Measurements from ENCODE around the gene LRRC27. TPM values are rescaled to one million over a fixed set of nuclear protein-coding genes. Genes with fewer than 3 reads are reported as not detected.

The LRRC27 gene
- total RNA-seq, 1 donor from 2014 or later = 10.9 TPM

DNA sequence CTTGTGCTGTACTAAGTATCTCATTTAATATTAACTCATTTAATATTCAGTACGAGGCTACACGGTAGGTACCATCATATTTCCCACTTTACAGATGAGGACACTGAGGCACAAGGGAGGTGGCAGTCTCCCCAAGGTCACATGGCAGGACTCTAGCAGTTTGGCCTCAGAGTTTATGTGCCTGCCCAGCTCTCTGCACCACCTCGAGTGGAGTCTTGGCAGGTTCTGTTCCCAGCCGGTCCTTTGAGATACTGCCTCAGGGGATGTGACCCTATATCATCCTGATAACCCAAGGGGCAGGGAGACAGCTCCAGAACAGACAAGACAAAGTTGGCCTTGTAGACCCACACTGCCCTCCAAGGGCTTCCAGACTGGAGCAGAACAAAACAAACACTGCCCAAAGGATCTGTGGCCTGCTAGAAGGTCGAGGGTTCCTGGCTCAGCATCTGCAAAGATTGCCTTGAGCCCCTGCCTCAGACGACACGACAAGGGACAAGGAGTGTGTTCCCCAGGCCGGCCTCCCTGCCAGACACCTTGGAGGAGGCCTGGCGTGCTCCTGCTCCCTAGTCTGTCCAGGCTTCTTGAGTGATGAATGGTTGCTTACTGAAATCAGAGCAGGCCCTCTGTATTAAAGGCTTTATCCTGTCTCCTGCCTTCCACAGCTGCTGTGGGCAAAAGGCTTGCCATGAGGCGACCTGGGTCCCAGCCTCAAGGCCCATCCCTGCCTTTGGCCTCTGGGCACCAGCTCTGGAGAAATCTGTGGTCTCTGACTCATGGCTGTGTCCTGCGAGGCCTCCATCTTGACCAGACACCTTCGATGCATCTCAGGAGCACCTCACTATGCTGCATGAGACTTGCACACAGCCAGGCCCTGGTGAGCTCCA is 61.1 kb downstream of the LRRC27 start:
- no peak for DNase-seq

DNA sequence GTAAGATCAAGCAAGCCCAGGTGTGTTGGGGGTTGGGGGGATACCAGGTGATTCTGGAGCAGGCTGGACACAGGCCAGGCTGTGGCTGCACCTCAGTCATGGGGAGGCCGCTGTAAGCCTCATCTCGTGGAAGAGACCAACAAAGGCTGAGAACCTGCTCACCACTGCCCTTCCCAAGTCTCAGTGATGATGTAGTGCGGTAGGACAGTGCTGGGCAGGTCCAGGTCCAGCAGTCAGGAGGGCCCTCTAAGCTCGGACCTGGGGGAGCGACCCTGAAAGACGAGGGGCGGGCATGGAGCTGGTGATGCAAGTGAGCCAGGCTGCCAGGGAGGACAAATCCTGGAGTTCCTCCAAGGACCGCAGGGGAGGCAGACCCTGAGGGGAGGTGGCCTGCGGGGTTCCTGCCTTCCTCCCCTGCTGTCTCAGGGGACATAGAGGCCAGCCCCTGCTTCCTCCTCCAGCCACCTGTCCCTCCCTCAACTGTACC is 61.7 kb downstream of the LRRC27 start:
- DNase-seq = no peak

DNA sequence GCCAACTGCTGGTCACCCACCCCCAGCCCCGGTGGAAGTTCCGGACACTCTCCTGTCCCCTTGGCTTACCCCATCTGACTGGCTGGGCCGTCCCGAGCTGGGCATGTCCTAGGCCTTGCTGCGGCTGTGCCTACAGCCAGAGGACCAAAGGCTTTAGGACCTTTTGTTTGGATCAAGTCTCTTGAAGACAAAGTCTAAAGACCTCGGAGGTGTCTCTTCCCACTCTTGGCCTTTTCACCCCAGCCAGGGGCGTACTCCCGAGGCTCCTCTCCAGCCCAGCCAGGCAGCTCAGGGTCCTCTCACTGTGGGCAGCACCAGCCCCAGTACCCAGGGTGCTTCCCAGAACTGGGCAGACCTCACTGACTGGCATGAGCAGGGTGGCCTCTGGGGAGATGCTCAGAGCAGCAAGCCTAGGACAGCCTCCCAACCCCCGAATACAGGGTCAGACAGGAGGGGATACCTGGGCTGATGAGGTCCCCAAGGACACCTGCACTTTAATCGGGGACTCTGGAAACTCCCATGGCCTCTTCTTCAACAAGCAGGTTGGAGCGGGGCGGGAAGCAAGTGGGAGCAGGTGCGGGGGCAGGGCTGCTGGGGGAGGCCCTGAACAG is 62.3 kb downstream of the LRRC27 start:
- no peak for DNase-seq

DNA sequence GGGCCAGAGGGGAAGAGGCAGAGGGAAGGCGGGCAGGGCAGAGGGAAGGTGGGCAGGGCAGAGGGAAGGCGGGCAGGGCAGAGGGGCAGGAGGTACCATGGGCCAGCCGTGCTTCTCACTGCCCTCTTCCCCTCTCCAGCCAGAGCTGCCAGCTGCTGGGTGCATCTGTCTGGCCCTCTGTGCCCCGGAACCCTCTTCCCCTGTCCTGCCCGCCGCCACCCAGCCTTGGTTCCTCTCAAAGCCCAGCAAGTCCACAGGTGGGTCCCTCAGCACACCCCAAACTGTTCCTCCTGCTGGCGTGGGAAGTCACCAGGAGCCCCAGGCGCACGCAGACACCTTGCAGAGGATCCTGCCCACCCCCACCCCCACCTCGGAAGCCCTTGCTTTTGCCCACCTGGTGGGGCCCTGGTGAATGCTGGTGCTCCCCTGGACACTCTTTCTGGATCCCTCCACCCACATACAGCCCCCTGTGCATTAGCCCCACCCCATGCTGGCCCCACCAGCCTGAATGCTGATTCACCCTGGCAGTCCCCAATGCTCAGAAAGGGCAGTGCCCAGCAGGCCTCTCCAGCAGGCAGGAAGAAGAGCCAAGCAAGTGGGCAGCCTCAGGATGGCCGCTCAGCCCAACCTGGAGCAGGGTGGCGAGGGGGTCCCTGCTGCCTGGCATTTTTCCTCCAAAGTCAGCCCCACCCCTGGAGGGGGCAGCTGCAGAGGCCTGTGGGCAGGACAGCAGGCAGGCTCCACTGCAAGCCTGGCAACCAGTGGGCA is 63.1 kb downstream of the LRRC27 start:
- DNase-seq = no peak

DNA sequence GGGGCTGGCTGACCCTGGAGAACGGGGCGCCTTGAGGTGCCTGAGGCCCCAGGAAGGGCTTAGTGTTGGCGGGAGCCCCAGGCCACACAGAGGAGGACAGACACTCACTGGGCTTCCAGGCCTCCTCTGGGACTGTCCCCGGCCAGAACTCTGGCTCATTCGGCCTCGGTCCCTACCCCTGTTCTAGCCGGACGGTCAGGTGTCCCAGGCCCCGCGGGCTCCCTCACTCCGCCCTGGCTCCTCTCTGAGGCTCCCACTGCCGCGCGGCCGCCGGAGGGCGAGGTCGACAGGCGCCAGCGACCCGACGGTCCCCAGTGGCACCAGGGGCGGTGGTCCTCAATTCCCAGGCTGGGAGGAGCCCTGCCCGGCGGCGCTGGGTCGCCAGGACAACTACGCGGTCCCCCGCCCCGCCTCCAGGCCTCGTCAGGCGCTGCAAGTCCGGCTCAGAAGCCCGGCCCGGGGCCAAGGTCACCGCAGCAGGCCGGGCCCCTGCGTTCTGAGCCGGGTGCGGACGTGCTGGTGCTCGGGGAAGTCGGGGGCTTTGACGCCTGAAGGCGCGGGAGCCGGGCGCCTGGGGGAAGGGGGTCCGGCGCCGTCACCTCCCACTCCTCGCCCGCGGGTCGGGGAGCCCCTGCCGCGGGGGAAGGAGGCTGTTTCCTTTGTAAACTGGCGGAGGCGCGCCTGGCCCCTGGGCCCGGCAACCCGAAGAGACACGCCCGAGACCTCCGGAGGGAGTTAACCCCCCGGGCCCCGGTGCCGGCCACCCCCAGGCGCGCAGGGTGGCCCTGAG is 63.9 kb downstream of the LRRC27 start:
- peak; percentile 59 for DNase-seq

DNA sequence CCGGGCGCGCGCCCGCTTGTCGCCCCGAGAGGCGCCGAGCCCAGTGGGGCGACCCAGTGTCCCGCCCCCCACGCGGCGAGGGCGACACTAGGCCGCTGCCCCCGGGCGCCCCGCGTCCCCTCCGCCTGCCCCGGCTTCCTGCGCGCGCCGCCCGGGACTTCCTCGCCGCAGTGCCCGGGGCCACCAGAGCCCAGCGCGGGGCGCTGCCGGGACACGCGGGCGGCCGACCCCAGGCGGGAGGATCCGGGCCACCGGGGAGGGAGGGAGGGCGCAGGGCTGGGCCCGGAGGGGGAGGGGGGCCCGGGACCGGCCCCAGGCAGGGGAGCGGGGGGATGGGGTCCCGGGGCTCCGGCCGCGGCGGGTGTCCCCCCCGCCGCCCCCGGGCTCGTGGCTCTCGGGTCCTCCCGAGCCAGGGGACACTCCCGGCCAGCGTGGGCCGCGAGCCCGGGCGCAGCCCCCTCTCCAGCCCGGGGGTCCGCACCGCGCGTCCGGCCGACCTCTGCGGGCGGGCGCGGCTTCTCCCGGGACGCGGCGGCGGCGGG is 64.6 kb downstream of the LRRC27 start:
- peak; percentile 58 for DNase-seq

DNA sequence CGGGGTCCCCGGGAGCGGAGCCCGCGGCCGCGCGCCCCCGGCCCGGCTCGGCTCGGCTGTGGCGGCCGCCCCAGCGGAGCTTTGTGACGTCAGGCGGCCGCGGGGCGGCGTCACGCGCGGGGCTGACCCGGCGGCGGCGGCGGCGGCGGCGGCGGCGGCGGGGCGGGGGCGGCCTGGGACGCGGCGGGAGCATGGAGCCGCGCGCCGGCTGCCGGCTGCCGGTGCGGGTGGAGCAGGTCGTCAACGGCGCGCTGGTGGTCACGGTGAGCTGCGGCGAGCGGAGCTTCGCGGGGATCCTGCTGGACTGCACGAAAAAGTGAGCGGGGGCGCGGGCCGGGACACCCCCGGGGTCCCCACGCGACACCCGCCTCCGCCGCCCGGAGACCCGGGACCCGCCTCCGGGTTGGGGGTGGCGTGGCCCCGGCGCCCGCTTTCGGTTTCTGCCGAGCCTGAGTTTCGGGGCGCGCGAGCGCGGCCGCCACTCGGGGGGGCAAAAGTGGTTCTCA is 65.1 kb downstream of the LRRC27 start, which contains the start of gene PWWP2B:
Gene PWWP2B (plus strand): TSS at position 165 of the 506 bp plus-strand sequence. CDS start 27 bp downstream, at position 192.
- DNase-seq = peak; percentile 58

DNA sequence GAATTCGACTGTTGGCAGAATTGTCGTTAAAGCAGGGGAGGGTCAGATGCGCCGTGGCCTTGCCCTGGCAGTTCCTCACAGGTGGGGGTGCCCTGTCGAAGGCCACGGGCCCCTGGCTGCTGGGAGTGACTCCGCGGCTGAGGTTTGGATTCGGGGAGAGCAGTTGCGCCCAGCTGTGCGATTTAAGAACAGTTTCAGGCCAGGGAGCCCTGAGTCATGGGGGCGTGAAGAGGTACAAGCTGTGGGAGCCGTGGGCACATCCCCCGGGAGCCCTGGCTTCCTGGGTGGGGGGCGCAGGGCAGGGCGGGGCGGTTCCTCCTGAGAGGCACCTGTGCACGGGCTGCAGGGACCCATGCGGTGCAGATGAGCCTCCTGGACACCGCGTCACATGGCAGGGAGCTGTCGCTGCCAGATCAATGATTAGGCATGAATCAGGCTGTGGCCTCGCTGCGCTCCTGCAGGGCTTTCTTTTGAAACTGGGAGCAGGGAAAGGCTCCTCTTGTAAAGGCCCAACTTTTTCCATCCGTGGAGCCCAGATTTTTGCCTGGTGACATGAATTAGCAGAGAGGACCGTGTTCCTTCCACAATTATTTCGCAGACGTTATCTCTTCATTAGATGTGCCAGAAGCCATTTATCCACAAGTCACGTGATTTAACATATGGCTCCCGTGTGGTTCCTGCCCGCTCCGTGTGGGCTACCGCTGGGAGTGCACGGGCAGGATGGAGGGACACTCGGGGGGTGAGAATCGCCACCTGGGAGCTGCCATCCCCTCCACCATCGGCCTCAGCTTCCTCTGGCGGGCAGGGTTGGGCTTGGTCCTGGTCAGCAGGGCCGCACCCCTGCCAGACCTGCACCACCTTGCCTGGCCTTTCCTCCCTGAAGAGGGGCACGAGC is 65.9 kb downstream of the LRRC27 start:
- DNase-seq = peak; percentile 47

DNA sequence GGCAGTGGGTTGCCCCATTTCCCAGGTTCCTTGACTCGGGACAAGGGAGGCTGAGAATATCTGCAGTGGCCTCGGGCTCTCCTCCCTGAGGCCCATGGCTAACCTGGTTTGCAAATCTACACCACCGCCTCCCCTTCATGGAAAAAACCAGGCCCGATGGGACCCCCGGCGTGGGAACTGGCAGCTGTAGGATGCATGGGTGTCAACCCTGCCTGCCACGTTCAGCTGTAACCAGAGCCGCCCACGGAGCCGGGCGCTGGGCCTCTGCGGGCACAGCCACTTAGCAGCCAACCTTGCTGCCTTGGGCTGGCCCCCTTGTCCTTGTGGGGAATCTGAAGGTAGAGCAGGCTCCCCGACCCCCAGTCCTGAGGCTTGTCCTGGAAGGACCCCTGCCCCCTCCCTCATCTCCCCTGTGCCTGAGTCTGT is 66.6 kb downstream of the LRRC27 start:
- no peak for DNase-seq

DNA sequence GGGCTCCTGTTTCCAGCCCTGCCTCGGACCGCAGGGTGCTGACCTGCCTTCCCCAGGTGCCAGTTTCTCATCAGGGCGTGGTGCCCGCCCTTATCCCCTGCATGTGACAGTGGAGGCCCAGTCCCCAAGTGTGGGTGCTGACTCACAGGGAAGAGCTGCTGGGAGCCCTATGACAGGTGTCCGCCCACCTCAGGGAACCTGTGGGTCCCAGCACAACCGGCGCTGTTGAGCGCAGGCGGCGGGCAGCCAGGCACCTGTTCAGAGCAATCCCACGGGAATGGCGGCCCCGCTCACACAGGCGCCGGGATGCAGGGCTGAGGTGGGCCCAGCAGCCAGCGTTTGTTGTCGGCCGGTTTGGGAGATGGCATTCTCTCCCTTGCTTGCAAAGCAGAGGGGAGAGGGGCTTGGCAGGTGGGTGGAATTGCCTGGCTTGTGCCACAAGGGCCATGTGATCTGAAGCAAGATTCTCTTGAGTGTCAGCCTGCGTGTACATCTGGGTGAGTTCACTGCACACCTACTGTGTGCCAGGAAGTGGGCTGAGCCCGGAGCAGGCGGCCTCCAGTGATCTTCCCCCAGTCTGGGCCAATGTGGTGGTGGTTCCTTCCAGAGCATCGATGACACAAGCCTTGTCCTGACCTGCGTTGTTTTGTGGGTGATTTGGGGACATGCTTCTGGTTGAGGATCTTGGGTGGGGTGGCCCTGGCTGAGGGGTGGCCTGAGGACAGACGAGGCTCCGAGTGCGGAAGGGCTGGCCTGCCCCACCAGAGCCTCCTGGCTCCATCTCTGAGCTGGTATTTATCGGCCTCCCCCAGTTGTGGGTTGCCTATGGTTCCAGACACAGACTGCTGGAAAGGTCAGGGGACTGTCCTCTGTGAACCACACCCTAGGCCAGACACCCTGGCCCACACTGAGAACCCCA is 67.4 kb downstream of the LRRC27 start:
- no peak for DNase-seq

DNA sequence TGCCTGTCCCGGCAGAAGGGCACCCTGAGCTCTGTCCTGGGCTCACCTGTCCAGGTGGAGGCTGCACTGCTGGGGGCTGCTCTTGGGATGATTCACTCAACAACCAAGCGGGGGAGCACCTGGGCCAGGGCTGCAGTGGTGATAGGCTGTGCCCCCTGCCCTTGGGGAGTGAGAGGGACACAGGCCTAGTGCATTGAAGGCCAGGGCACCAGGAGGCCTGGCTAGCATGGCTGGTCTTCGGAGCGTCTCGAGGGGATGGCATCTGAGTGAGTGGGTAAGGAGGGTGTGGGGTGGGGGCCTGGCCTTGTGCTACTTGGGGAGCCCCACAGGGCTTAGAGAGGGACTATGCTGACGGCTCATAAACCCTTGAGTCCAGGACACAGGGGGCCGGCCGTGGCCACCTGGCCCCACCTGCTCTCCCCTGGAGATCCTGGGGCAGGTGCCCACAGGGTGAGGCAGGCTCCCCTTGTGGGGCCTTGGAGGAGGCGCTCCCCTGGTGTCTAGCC is 68.1 kb downstream of the LRRC27 start:
- no peak for DNase-seq

DNA sequence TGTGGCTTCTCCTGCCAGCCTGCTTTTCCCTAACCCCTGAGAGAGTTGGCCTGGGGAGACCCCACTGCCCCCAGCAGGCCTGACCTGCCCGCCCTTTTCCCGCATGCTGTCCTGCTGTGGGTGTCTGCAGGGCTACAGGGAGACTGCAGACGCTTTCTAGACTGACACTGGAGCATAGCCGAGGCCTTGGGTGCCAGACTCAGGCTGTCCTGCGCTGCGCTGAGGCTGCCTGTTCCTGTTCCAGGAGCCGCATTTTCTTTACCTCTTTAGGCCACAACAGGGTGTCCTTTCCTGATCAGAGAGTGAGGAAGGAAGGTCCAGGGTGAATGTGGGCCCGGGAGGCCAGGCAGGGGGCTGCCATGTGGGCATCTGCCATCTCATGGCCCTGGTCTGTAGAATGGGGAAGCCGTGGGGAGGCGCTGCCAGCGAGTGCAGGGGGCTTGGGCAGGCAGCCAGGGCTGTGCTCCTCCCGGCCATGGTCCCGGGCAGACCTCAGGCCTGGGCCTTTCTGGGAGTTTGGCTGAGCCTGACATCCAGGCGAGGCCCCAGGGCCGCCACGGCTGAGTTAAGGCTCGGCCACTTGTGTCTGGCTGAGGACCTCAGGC is 68.7 kb downstream of the LRRC27 start:
- DNase-seq = no peak

DNA sequence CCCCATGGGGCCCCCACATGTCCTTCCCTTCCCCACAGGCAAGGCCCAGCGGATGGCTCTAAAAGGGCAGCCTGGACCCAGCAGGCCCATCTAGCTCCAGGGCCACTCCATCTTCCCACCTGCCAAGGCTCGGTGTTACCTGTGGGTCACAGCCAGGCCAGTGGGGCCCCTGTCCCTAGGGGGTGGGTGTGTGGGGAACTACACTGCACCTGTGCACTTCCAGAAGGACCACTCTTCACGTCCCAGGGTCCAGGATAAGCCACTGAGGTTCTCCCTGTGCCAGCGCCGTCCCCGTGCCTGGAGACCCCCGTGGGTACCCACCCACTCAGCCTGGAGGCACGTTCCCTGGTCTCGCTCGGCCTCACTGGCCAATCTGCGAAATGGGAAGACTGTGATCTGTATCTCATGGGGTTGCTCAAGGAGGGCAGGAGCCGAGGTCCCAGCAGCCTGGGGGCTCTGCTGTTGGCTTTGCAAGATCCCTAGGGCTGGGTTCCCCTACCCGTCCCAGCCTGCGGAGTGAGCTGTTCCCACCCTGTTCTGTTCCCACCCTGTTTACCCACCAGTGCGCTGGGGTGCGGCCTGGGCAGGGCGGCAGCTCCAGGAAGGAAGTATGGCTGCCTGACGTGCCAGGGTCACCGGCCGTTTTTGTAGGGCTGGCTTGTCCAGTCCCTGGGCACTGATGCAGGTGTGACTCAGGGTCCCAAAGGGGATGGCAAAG is 69.6 kb downstream of the LRRC27 start:
- DNase-seq = peak; percentile 24

DNA sequence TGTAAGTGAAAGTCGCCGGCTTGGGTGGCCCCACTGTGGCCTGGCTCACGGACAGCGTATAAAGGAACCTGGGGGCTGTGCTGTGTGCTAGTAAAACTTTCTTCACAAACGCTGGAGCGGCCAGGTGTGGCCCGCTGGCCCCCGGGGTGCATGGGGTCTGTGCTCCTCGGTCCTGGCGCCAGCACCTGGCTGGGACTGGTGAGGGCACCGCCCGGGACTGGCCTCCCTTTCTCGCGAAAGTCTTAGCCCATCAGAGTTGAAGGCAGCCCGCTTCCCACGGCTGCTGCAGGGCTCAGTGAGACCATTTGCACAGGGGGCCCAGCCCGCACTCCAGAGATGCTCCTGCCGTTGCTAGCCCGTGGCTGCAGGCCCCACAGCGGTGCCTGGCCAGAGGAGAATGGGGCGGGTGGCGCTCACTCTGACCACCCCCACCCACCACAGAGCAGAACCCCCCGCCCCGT is 70.8 kb downstream of the LRRC27 start:
- DNase-seq = no peak

DNA sequence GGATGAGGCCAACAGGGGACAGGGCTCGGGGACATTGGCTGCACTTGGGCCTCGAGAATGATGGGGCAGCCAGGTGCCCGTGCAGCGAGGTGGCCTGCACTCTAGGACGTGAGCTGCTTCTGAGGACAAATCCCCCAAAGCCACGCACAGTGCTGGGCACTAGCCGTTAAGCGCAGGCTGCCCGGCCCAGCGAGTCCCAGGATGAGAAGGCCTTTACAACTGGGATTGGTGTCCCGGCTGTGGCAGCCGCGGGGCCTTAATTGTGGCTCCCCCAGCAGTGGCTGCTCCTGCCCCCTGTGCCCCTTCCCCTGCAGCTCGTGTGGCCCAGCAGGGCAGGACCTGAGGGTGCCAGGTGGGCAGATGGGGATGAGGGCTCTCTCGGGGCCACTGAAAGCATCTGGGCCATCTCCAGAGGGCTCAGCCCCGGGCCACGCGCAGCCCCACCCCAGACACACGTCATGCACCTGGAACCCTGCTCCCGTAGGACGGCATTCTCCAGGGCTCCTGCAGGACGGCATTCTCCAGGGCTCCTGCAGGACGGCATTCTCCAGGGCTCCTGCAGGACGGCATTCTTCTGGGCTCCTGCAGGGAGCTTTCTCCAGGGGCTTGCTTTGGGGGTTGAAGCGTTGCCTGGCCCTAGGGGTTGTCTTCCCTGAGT is 71.6 kb downstream of the LRRC27 start:
- no peak for DNase-seq

DNA sequence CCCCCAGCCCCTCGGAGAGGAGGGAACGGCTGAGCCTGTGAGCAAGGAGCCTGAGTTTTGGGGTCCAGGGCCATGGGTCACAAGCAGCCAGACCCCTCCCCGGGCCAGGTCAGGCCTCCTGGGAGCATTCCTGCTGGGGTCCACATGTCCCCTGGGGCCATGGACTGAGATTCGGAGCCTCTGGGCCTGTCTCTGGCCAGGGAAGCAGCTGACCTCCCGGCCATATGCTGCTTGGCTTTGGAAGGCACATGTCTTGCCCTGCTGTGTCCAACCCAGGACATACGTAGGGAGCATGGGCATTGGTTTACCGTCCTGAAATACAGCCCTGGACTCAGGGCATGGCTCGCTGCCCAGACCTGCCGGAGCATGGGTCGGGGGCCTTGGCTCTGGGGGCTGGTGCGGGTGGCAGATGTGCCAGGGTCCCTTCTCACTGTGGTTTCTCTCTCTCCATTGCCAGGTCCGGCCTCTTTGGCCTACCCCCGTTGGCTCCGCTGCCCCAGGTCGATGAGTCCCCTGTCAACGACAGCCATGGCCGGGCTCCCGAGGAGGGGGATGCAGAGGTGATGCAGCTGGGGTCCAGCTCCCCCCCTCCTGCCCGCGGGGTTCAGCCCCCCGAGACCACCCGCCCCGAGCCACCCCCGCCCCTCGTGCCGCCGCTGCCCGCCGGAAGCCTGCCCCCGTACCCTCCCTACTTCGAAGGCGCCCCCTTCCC is 72.3 kb downstream of the LRRC27 start:
- no peak for DNase-seq
